Measurements from ENCODE around the gene SHISA2. TPM values are rescaled to one million over a fixed set of nuclear protein-coding genes. Genes with fewer than 3 reads are reported as not detected.

Gene SHISA2
- total and polyA plus RNA-seq, 4 donors, result under 0.01 to 2.1 TPM; not detected in 2

DNA sequence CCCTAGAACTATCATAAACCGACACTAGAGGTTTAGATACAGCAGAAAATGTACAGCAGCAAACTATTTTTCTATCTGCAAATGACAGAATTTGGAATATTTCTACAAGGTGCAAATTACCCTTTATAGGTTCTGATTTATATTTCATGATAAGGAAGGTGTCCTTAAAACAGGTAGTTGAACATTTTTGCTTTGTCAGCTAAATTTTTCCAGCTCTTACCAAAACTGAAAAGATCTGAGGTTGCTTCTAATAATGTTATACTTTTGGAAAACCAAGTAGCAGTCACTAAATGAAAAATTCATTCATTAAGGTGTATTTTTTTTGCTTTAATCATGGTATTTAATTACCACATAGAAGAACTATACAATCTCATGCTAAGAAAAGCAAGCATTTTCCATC, 9.0 kb downstream of the SHISA2 start:
- Histone ChIP-seq H3K27ac (ENCODE audit: low read depth in 1 of 2, low read length in 2 of 2) (no peak overlapping the region), H3K36me3 (ENCODE audit: control insufficient read depth in 4 of 4, insufficient read depth in 3 of 4, low read depth in 1 of 4, low read length in 3 of 4) (no peaks in the 10 kb centered on the region), H3K9me3 (ENCODE audit: control insufficient read depth in 4 of 4, low read length in 3 of 4) (no peaks in the 10 kb centered on the region), H3K9ac (ENCODE audit: low read depth in 1 of 2, low read length in 2 of 2) (no peak overlapping the region), H3K4me3 (ENCODE audit: low read depth in 1 of 3, low read length in 3 of 3) (no peak overlapping the region), H3K4me1 (ENCODE audit: control insufficient read depth in 4 of 4, insufficient read depth in 4 of 4, low read length in 3 of 4) (no peaks in the 10 kb centered on the region), H3K27me3 (ENCODE audit: control insufficient read depth in 4 of 4, insufficient read depth in 4 of 4, low read length in 3 of 4) (peaks cover 2 to 12% (median 3%) of the 10 kb centered on the region in 4 donors)
- TF ChIP-seq EGR1 (IDR thresholded peaks at IDR 0.05; ENCODE audit: low read depth in 2 of 2), result no peak
- TF ChIP-seq TAF1 (conservative IDR thresholded peaks at IDR 0.05), result no peak
- WGBS, result 73% methylated on average over 1 of the region's 1 CpG
- no peak for DNase-seq (ENCODE audit: low spot score)

DNA sequence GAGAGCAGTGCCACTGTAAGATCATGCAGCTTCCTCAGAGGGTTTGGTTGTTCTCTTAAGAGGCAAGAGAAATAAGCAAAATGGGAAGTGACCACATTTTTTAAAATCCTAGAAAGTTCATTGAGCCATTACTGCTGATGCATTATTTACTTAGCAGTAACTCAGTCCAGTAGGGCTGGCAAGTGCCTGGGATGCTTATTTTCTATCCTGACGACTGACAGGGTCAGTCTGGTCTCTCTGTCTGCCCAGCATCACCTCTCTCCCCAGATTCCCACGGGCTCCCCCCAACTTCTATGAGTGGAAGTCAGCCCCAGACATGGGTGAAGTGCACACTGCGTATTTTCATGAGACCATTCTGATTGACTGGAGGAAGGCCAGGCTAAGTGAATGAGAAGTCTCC, 10.4 kb downstream of the SHISA2 start:
- no peak overlapping the region for H3K9ac ChIP-seq (ENCODE audit: low read depth in 1 of 2, low read length in 2 of 2)
- no peak overlapping the region for H3K4me3 ChIP-seq (ENCODE audit: low read depth in 1 of 3, low read length in 3 of 3)
- DNase-seq (ENCODE audit: low spot score), result no peak
- peaks cover 0 to 11% (median 3%) of the 10 kb centered on the region in 4 donors for H3K27me3 ChIP-seq (ENCODE audit: control insufficient read depth in 4 of 4, insufficient read depth in 4 of 4, low read length in 3 of 4)
- H3K27ac ChIP-seq (ENCODE audit: low read depth in 1 of 2, low read length in 2 of 2), result no peak overlapping the region
- H3K9me3 ChIP-seq (ENCODE audit: control insufficient read depth in 4 of 4, low read length in 3 of 4), result no peaks in the 10 kb centered on the region
- H3K36me3 ChIP-seq (ENCODE audit: control insufficient read depth in 4 of 4, insufficient read depth in 3 of 4, low read depth in 1 of 4, low read length in 3 of 4), result no peaks in the 10 kb centered on the region
- WGBS, result 60% methylated on average over 3 of the region's 3 CpGs
- H3K4me1 ChIP-seq (ENCODE audit: control insufficient read depth in 4 of 4, insufficient read depth in 4 of 4, low read length in 3 of 4), result no peaks in the 10 kb centered on the region
- TF ChIP-seq, protein P1, sequence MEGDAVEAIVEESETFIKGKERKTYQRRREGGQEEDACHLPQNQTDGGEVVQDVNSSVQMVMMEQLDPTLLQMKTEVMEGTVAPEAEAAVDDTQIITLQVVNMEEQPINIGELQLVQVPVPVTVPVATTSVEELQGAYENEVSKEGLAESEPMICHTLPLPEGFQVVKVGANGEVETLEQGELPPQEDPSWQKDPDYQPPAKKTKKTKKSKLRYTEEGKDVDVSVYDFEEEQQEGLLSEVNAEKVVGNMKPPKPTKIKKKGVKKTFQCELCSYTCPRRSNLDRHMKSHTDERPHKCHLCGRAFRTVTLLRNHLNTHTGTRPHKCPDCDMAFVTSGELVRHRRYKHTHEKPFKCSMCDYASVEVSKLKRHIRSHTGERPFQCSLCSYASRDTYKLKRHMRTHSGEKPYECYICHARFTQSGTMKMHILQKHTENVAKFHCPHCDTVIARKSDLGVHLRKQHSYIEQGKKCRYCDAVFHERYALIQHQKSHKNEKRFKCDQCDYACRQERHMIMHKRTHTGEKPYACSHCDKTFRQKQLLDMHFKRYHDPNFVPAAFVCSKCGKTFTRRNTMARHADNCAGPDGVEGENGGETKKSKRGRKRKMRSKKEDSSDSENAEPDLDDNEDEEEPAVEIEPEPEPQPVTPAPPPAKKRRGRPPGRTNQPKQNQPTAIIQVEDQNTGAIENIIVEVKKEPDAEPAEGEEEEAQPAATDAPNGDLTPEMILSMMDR (IDR thresholded peaks at IDR 0.05; ENCODE audit: low read depth, low read length, missing input control), result no peak
- TF ChIP-seq, protein P2, sequence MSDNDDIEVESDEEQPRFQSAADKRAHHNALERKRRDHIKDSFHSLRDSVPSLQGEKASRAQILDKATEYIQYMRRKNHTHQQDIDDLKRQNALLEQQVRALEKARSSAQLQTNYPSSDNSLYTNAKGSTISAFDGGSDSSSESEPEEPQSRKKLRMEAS (IDR thresholded peaks at IDR 0.05), result no peak
- no peak for TF ChIP-seq TAF1 (conservative IDR thresholded peaks at IDR 0.05)
- no peak for TF ChIP-seq SP1 (IDR thresholded peaks at IDR 0.05)
- no peak for TF ChIP-seq FOXA2 (IDR thresholded peaks at IDR 0.05)

DNA sequence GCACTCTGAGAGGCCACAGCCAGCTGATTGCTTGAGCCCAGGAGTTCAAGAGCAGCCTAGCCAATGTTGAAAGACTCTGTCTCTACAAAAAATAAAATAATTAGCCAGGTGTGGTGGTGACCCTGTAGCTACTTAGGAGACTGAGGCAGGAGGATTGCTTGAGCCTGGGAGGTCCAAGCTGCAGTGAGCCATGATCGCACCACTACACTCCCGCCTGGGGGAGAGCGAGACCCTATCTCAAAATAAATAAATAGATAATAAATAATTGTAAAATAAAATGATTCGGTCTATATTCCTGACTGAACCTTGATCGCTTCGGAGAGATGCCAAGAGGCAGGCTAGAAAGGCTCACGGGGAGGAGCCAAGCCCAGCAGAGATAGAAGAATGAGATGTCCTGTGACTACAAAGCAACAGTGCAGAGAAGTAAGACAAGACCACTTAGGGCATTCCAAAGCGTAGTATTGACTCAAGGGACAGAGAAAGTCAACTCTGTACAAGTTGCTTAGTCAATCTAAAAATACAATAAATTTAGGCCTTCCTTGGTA, 12.8 kb downstream of the SHISA2 start:
- no peak overlapping the region for H3K4me3 ChIP-seq (ENCODE audit: low read depth in 1 of 3, low read length in 3 of 3)
- no peak for DNase-seq (ENCODE audit: low spot score)
- no peaks in the 10 kb centered on the region for H3K4me1 ChIP-seq (ENCODE audit: control insufficient read depth in 4 of 4, insufficient read depth in 4 of 4, low read length in 3 of 4)
- H3K9me3 ChIP-seq (ENCODE audit: control insufficient read depth in 4 of 4, low read length in 3 of 4), result no peaks in the 10 kb centered on the region
- TF ChIP-seq, protein P3, sequence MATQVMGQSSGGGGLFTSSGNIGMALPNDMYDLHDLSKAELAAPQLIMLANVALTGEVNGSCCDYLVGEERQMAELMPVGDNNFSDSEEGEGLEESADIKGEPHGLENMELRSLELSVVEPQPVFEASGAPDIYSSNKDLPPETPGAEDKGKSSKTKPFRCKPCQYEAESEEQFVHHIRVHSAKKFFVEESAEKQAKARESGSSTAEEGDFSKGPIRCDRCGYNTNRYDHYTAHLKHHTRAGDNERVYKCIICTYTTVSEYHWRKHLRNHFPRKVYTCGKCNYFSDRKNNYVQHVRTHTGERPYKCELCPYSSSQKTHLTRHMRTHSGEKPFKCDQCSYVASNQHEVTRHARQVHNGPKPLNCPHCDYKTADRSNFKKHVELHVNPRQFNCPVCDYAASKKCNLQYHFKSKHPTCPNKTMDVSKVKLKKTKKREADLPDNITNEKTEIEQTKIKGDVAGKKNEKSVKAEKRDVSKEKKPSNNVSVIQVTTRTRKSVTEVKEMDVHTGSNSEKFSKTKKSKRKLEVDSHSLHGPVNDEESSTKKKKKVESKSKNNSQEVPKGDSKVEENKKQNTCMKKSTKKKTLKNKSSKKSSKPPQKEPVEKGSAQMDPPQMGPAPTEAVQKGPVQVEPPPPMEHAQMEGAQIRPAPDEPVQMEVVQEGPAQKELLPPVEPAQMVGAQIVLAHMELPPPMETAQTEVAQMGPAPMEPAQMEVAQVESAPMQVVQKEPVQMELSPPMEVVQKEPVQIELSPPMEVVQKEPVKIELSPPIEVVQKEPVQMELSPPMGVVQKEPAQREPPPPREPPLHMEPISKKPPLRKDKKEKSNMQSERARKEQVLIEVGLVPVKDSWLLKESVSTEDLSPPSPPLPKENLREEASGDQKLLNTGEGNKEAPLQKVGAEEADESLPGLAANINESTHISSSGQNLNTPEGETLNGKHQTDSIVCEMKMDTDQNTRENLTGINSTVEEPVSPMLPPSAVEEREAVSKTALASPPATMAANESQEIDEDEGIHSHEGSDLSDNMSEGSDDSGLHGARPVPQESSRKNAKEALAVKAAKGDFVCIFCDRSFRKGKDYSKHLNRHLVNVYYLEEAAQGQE (IDR thresholded peaks at IDR 0.05), result no peak
- TF ChIP-seq RXRA (IDR thresholded peaks at IDR 0.05) (no peak), FOXA2 (IDR thresholded peaks at IDR 0.05) (no peak), SP1 (IDR thresholded peaks at IDR 0.05) (no peak), HNF4G (IDR thresholded peaks at IDR 0.05) (no peak), GABPA (IDR thresholded peaks at IDR 0.05 in 1 of 2, conservative IDR thresholded peaks at IDR 0.05 in 1 of 2) (no peak), TAF1 (conservative IDR thresholded peaks at IDR 0.05) (no peak), FOXA1 (IDR thresholded peaks at IDR 0.05) (no peak), YY1 (IDR thresholded peaks at IDR 0.05) (no peak), NR2F2 (IDR thresholded peaks at IDR 0.05) (no peak), HNF4A (conservative IDR thresholded peaks at IDR 0.05) (no peak), RAD21 (IDR thresholded peaks at IDR 0.05) (no peak)
- TF ChIP-seq, protein P4, sequence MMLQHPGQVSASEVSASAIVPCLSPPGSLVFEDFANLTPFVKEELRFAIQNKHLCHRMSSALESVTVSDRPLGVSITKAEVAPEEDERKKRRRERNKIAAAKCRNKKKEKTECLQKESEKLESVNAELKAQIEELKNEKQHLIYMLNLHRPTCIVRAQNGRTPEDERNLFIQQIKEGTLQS (IDR thresholded peaks at IDR 0.05), result no peak
- TF ChIP-seq, protein P2 (IDR thresholded peaks at IDR 0.05), result no peak
- H3K27ac ChIP-seq (ENCODE audit: low read depth in 1 of 2, low read length in 2 of 2), result no peak overlapping the region
- WGBS, result 84% methylated on average over 8 of the region's 8 CpGs
- H3K27me3 ChIP-seq (ENCODE audit: control insufficient read depth in 4 of 4, insufficient read depth in 4 of 4, low read length in 3 of 4), result peaks cover 0 to 9% (median 0%) of the 10 kb centered on the region in 4 donors
- no peak overlapping the region for H3K9ac ChIP-seq (ENCODE audit: low read depth in 1 of 2, low read length in 2 of 2)
- no peaks in the 10 kb centered on the region for H3K36me3 ChIP-seq (ENCODE audit: control insufficient read depth in 4 of 4, insufficient read depth in 3 of 4, low read depth in 1 of 4, low read length in 3 of 4)

All from liver (tissue), 9 donors.